GM12892 (cell line): ENCODE data around the gene HINT3.
"Not testable (repeated sequence)": the region's sequence is repeated elsewhere in the genome, so short reads cannot be mapped to it uniquely, and the experiment has no call there.

Experiments used
- POLR2A ChIP-seq: IDR thresholded peaks from 2 replicates; pipeline ENCODE4 v1.6.1; 2011; ENCODE audit warnings: low read depth, low read length, control low read depth
- POLR2AphosphoS5 ChIP-seq: IDR thresholded peaks from 2 replicates; pipeline ENCODE4 v1.6.1; 2011; ENCODE audit warnings: low read depth, low read length, control low read depth

DNA sequence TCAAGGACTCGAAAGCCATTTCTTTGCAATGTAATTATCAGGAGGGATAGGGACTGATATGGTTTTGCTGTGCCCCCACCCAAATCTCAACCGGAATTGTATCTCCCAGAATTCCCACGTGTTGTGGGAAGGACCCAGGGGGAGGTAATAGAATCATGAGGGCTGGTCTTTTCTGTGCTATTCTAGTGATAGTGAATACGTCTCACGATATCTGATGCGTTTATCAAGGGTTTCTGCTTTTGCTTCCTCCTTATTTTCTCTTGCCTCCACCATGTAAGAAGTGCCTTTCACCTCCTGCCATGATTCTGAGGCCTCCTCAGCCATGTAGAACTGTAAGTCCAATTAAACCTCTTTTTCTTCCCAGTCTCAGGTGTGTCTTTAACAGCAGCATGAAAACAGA lies 5.9 kb upstream of the HINT3 start:
- not testable (repeated sequence) for TF ChIP-seq POLR2AphosphoS5, POLR2A
